OCI-LY1 (cell line): ENCODE data around the gene IDUA.

Source experiments
- H2AFZ ChIP-seq: fragments of 200-600 bp; sonication (generic), shearing (Covaris generic); 2 replicates; pipeline ENCODE4 v1.6.0; 2014; ENCODE audit warnings: antibody characterized with exemption, mild to moderate bottlenecking, low read length
- H3F3A ChIP-seq: fragments of 200-600 bp; sonication (generic), shearing (Covaris generic); 2 replicates; pipeline ENCODE4 v1.6.0; 2014; ENCODE audit warnings: mild to moderate bottlenecking, antibody characterized with exemption, low read length, moderate library complexity; ENCODE audit not compliant: insufficient read depth
- H3K27ac ChIP-seq: fragments of 200-600 bp; sonication (generic); 2 replicates; pipeline ENCODE4 v1.5.1; 2014; ENCODE audit warnings: low read length, mixed run types, mild to moderate bottlenecking, low read depth; ENCODE audit not compliant: poor library complexity, severe bottlenecking
- H3K27me3 ChIP-seq: fragments of 200-600 bp; sonication (generic); 2 replicates; pipeline ENCODE4 v1.6.0; 2014; ENCODE audit warnings: antibody characterized with exemption, mild to moderate bottlenecking, low read length, moderate library complexity; ENCODE audit not compliant: insufficient read depth
- H3K36me3 ChIP-seq: fragments of 200-600 bp; sonication (generic); 2 replicates; pipeline ENCODE4 v1.6.1; 2014; ENCODE audit warnings: mild to moderate bottlenecking, antibody characterized with exemption, low read length, moderate library complexity, mixed read lengths; ENCODE audit not compliant: insufficient read depth
- H3K4me1 ChIP-seq: fragments of 200-600 bp; sonication (generic); 2 replicates; pipeline ENCODE4 v1.5.1; 2014; ENCODE audit warnings: mild to moderate bottlenecking, low read length, moderate library complexity; ENCODE audit not compliant: insufficient read depth, severe bottlenecking
- H3K4me2 ChIP-seq: fragments of 200-600 bp; sonication (generic), shearing (Covaris generic); 2 replicates; pipeline ENCODE4 v1.6.1; 2014; ENCODE audit warnings: low read length
- H3K4me3 ChIP-seq: fragments of 200-600 bp; sonication (generic); 2 replicates; pipeline ENCODE4 v1.5.1; 2014; ENCODE audit warnings: low read length, low read depth, mild to moderate bottlenecking, mixed read lengths; ENCODE audit not compliant: poor library complexity, severe bottlenecking
- H3K79me2 ChIP-seq: fragments of 200-600 bp; shearing (Covaris generic); 2 replicates; pipeline ENCODE4 v1.6.1; 2016; ENCODE audit warnings: mixed run types, low read length, mixed read lengths; ENCODE audit not compliant: insufficient read depth
- H3K9ac ChIP-seq: fragments of 200-600 bp; sonication (generic), shearing (Covaris generic); 2 replicates; pipeline ENCODE4 v1.6.1; 2014; ENCODE audit warnings: mild to moderate bottlenecking, low read length, mixed read lengths
- H3K9me2 ChIP-seq: fragments of 200-600 bp; sonication (generic), shearing (Covaris generic); 2 replicates; pipeline ENCODE4 v1.6.1; 2014; ENCODE audit warnings: low read depth, mild to moderate bottlenecking, low read length, mixed read lengths
- H3K9me3 ChIP-seq: fragments of 200-600 bp; shearing (Covaris generic); 2 replicates; pipeline ENCODE4 v1.6.1; 2014; ENCODE audit warnings: low read length, mixed read lengths
- H4K20me1 ChIP-seq: fragments of 200-600 bp; sonication (generic), shearing (Covaris generic); 2 replicates; pipeline ENCODE4 v1.6.0; 2016; ENCODE audit warnings: mild to moderate bottlenecking, low read length; ENCODE audit not compliant: insufficient read depth
- EZH2 ChIP-seq: fragments of 200-600 bp; sonication (generic), shearing (Covaris generic); IDR thresholded peaks from 2 replicates; pipeline ENCODE4 v1.8.0; 2017; ENCODE audit warnings: borderline replicate concordance, mixed run types, mild to moderate bottlenecking, antibody characterized with exemption, low read length, moderate library complexity, mixed read lengths
- TF ChIP-seq, protein P1 (sequence below): fragments of 200-600 bp; sonication (generic), shearing (Covaris generic); IDR thresholded peaks from 2 replicates; pipeline ENCODE4 v1.5.1; 2017; ENCODE audit warnings: mild to moderate bottlenecking, antibody characterized with exemption, low read length, moderate library complexity, mixed read lengths

Gene IDUA

DNA sequence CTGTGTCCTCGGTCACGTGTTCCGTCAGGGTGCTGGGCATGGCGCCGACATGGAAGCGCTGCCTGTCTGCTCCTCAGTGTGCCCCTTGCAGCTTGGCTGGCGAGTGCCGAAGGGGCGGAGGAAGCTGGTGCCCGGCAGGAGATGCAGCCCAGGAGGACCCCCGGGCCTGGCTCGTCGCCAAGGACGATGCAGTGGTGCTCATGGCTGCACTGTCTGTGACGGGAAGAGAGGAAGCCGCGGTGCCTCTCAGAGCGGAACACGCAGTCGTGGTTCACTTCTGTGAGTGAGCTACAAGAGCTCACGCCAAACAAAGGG, 62.7 kb downstream of the IDUA start:
- H3K9me2 ChIP-seq, result no peaks in the 10 kb centered on the region
- no peaks in the 10 kb centered on the region for H3K79me2 ChIP-seq
- no peaks in the 10 kb centered on the region for H3F3A ChIP-seq
- no peaks in the 10 kb centered on the region for H3K9me3 ChIP-seq
- no peak overlapping the region for H3K9ac ChIP-seq
- H4K20me1 ChIP-seq, result no peaks in the 10 kb centered on the region
- no peaks in the 10 kb centered on the region for H3K27me3 ChIP-seq
- no peak overlapping the region for H3K27ac ChIP-seq
- no peaks in the 10 kb centered on the region for H3K4me1 ChIP-seq
- H2AFZ ChIP-seq, result no peak overlapping the region
- H3K4me3 ChIP-seq, result no peak overlapping the region
- H3K4me2 ChIP-seq, result no peak overlapping the region
- H3K36me3 ChIP-seq, result no peaks in the 10 kb centered on the region
- TF ChIP-seq EZH2, result no peak
- TF ChIP-seq, protein P1, sequence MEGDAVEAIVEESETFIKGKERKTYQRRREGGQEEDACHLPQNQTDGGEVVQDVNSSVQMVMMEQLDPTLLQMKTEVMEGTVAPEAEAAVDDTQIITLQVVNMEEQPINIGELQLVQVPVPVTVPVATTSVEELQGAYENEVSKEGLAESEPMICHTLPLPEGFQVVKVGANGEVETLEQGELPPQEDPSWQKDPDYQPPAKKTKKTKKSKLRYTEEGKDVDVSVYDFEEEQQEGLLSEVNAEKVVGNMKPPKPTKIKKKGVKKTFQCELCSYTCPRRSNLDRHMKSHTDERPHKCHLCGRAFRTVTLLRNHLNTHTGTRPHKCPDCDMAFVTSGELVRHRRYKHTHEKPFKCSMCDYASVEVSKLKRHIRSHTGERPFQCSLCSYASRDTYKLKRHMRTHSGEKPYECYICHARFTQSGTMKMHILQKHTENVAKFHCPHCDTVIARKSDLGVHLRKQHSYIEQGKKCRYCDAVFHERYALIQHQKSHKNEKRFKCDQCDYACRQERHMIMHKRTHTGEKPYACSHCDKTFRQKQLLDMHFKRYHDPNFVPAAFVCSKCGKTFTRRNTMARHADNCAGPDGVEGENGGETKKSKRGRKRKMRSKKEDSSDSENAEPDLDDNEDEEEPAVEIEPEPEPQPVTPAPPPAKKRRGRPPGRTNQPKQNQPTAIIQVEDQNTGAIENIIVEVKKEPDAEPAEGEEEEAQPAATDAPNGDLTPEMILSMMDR, result no peak

DNA sequence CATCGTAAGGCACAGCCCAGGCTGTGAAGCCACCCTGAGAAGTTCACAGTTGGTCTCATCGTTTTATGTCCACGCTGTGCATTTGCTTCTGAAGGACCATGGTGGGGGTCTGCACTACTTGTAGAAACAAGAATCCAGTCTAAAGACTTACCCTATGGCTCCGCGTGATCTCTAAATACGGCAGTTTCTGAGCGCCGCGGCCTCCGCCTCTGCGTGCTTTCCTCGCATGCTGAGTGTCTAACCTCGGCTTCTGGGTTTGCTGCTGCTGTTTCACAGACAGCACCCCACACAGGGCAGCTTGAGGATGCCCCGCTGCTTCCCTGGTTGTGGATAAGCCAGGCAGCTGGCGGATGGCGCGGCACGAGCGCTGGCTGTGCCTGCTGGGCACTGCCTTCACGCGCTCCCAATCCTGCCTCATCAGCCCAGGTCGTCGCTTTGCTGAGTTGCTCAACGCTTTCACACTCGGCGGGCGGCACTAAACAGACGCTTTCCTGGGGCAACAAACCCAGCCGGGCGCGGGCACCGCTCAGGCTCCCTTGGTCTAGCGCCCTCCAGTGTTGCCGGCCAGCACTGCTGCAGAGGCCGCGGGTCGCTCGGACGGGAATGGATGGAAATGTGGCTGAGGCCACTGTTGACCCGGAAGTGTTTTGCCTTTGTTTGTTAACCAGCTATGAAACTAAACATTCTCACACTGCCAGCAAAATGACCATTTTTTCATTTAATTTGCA, 63.8 kb downstream of the IDUA start:
- TF ChIP-seq, protein P1, result no peak
- no peak for TF ChIP-seq EZH2
- Histone ChIP-seq H3K27me3 (no peaks in the 10 kb centered on the region), H4K20me1 (no peaks in the 10 kb centered on the region)

DNA sequence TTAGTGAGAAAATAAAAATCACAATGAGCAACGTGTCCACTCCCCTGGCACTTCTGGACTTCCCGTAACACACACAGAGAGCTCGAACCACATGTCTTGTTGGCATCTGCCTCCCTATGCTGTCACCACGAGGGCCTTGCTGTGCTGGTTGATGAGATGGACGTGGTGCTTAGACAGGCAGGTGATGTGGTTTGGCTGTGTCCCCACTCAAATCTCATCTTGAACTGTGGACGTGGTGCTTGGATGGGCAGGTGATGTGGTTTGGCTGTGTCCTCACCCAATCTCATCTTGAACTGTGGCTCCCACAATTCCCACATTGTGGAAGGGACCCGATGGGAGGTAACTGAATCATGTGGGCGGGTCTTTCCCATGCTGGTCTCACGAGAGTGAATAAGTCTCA, 64.6 kb downstream of the IDUA start:
- H3K79me2 ChIP-seq, result no peaks in the 10 kb centered on the region
- H3K36me3 ChIP-seq, result no peaks in the 10 kb centered on the region
- no peak overlapping the region for H3K27ac ChIP-seq
- no peaks in the 10 kb centered on the region for H3K27me3 ChIP-seq
- no peaks in the 10 kb centered on the region for H4K20me1 ChIP-seq
- no peak overlapping the region for H3K9ac ChIP-seq
- H3K9me2 ChIP-seq, result no peaks in the 10 kb centered on the region
- H2AFZ ChIP-seq, result no peak overlapping the region
- no peak overlapping the region for H3K4me3 ChIP-seq
- TF ChIP-seq EZH2, result no peak
- TF ChIP-seq, protein P1, result no peak
- no peaks in the 10 kb centered on the region for H3F3A ChIP-seq
- no peaks in the 10 kb centered on the region for H3K9me3 ChIP-seq
- H3K4me2 ChIP-seq, result no peak overlapping the region
- H3K4me1 ChIP-seq, result peaks cover 11% of the 10 kb centered on the region

More for the DNA sequence above, 63.8 kb downstream of the IDUA start:
- no peaks in the 10 kb centered on the region for H3K9me2 ChIP-seq
- no peaks in the 10 kb centered on the region for H3F3A ChIP-seq
- no peaks in the 10 kb centered on the region for H3K9me3 ChIP-seq
- H3K79me2 ChIP-seq, result no peaks in the 10 kb centered on the region
- no peaks in the 10 kb centered on the region for H3K36me3 ChIP-seq
- H3K4me2 ChIP-seq, result no peak overlapping the region
- H2AFZ ChIP-seq, result no peak overlapping the region
- peaks cover 4% of the 10 kb centered on the region for H3K4me1 ChIP-seq
- H3K4me3 ChIP-seq, result no peak overlapping the region
- H3K9ac ChIP-seq, result no peak overlapping the region
- H3K27ac ChIP-seq, result no peak overlapping the region
